PC-3 (cell line): ENCODE results near the gene TWSG1.

ENCODE experiments used
- EZH2 ChIP-seq: fragments of 300-600 bp; sonication (generic); IDR thresholded peaks from one replicate; pipeline ENCODE4 v1.6.1; 2017; ENCODE audit warnings: antibody characterized with exemption, mild to moderate bottlenecking, low read length; ENCODE audit not compliant: unreplicated experiment
- EZH2phosphoT487 ChIP-seq: fragments of 300-600 bp; sonication (generic); IDR thresholded peaks from 2 replicates; pipeline ENCODE4 v1.6.1; 2018; ENCODE audit warnings: mild to moderate bottlenecking, antibody characterized with exemption, low read length, borderline replicate concordance
- TF ChIP-seq, protein P1 (sequence below): fragments of 300-600 bp; sonication (generic); conservative IDR thresholded peaks from 2 replicates; pipeline ENCODE4 v1.5.1; 2017; ENCODE audit warnings: antibody characterized with exemption, low read depth, mild to moderate bottlenecking, low read length

GRCh38 chr18:9356976-9357375, 22.4 kb downstream of the TWSG1 start:
- TF ChIP-seq, protein P1, sequence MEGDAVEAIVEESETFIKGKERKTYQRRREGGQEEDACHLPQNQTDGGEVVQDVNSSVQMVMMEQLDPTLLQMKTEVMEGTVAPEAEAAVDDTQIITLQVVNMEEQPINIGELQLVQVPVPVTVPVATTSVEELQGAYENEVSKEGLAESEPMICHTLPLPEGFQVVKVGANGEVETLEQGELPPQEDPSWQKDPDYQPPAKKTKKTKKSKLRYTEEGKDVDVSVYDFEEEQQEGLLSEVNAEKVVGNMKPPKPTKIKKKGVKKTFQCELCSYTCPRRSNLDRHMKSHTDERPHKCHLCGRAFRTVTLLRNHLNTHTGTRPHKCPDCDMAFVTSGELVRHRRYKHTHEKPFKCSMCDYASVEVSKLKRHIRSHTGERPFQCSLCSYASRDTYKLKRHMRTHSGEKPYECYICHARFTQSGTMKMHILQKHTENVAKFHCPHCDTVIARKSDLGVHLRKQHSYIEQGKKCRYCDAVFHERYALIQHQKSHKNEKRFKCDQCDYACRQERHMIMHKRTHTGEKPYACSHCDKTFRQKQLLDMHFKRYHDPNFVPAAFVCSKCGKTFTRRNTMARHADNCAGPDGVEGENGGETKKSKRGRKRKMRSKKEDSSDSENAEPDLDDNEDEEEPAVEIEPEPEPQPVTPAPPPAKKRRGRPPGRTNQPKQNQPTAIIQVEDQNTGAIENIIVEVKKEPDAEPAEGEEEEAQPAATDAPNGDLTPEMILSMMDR = no peak
- no peak for TF ChIP-seq EZH2
- no peak for TF ChIP-seq EZH2phosphoT487
